A673 (cell line): ENCODE results near the gene USP34. TPM values are rescaled to one million over a fixed set of nuclear protein-coding genes. Genes with fewer than 3 reads are reported as not detected.
"Not testable (repeated sequence)": the region's sequence is repeated elsewhere in the genome, so short reads cannot be mapped to it uniquely, and the experiment has no call there.

Experiments used
- BruUV-seq: library from RNA; stranded (reverse); fragments of 400-500 nt; replicated peaks from 2 replicates; lab custom pipeline; 2021; lab: Mats Ljungman, UMichigan
- CTCF ChIA-PET: fragments of 300-600 bp; sonication (Branson Sonifier 250); formaldehyde crosslinking; loops from one replicate; lab custom pipeline; 2022; ENCODE audit warnings: antibody characterized with exemption; lab: Charles Lee
- POLR2A ChIA-PET: fragments of 300-600 bp; sonication (Branson Sonifier 250); formaldehyde crosslinking; loops from one replicate; lab custom pipeline; 2022; ENCODE audit warnings: antibody characterized with exemption; ENCODE audit not compliant: low non-redundant PET; lab: Charles Lee
- DNase-seq: peaks from one replicate; pipeline ENCODE4 v3.0.0-alpha.2; 2015; ENCODE audit warnings: low spot score
- H3K27ac ChIP-seq: fragments of 200-600 bp; sonication (generic); 2 replicates; pipeline ENCODE4 v1.5.1; 2016; ENCODE audit warnings: mixed run types, low read depth, mild to moderate bottlenecking, mixed read lengths, antibody characterized with exemption, low read length; ENCODE audit not compliant: poor library complexity, severe bottlenecking
- H3K27me3 ChIP-seq: fragments of 200-600 bp; sonication (generic); replicated peaks from 2 replicates; pipeline ENCODE4 v1.6.1; 2017; ENCODE audit warnings: mixed run types, low read depth, mild to moderate bottlenecking, mixed read lengths, antibody characterized with exemption, low read length; ENCODE audit not compliant: insufficient read depth, poor library complexity
- H3K36me3 ChIP-seq: fragments of 200-600 bp; sonication (generic); 2 replicates; pipeline ENCODE4 v1.6.1; 2016; ENCODE audit warnings: mixed run types, mild to moderate bottlenecking, mixed read lengths, antibody characterized with exemption, low read length; ENCODE audit not compliant: insufficient read depth, poor library complexity, severe bottlenecking
- H3K4me1 ChIP-seq: fragments of 200-600 bp; sonication (generic); 2 replicates; pipeline ENCODE4 v1.6.1; 2017; ENCODE audit warnings: mixed run types, mild to moderate bottlenecking, mixed read lengths, antibody characterized with exemption, low read length; ENCODE audit not compliant: insufficient read depth, poor library complexity, severe bottlenecking
- H3K4me3 ChIP-seq: fragments of 200-600 bp; sonication (generic); 2 replicates; pipeline ENCODE4 v1.5.1; 2016; ENCODE audit warnings: low read depth, mixed run types, mild to moderate bottlenecking, mixed read lengths, low read length; ENCODE audit not compliant: poor library complexity, severe bottlenecking
- H3K9me3 ChIP-seq: fragments of 200-600 bp; sonication (generic); 2 replicates; pipeline ENCODE4 v1.6.1; 2016; ENCODE audit warnings: mixed run types, low read depth, mild to moderate bottlenecking, mixed read lengths, antibody characterized with exemption, low read length; ENCODE audit not compliant: poor library complexity, severe bottlenecking
- EZH2 ChIP-seq: fragments of 200-600 bp; sonication (generic); IDR thresholded peaks from 2 replicates; pipeline ENCODE4 v1.6.1; 2017; ENCODE audit warnings: borderline replicate concordance, low read depth, mild to moderate bottlenecking, mixed read lengths, antibody characterized with exemption, low read length; ENCODE audit not compliant: poor library complexity, severe bottlenecking
- intact Hi-C: fragments of 100-400 bp; cut with micrococcal nuclease; formaldehyde crosslinking; loops from one replicate; pipeline ENCODE4 v1.10.0; 2022; ENCODE audit not compliant: unreplicated experiment
- total RNA-seq: library from RNA; stranded (reverse); gene quantifications from 2 replicates; pipeline ENCODE4 v1.2.3, GENCODE V29; 2021
- TF ChIP-seq, protein P1 (sequence below): fragments of 300-800, 200-600 bp; sonication (generic); conservative IDR thresholded peaks from 2 replicates; pipeline ENCODE4 v1.5.1; 2017; ENCODE audit warnings: low read depth, mild to moderate bottlenecking, antibody characterized with exemption, low read length, moderate library complexity, mixed read lengths

Gene USP34
- total RNA-seq, 1 experiment from 2014 or later: 98.5 TPM

DNA sequence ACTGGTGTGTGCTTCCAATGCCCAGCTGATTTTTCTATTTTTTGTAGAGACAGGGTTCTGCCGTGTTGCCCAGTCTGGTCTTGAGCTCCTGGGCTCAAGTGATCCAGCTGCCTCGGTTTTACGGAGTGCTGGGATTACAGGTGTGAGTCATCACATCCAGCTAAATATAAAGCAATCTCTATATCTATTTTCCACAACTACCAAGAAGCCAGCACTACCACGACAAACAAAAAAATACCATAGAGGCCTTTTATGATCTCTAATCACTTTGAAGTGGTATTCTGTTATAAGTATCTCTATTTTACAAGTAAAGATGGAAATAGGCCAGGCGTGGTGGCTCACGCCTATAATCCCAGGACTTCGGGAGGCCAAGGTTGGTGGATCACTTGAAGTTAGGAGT, 274.2 kb downstream of the USP34 start:
- Histone ChIP-seq H3K27ac (no peak overlapping the region), H3K27me3 (no peaks in the 10 kb centered on the region), H3K9me3 (no peaks in the 10 kb centered on the region), H3K36me3 (peaks cover 6% of the 10 kb centered on the region), H3K4me1 (no peaks in the 10 kb centered on the region), H3K4me3 (no peak overlapping the region)
- intact Hi-C loops: no loop called here
- BruUV-seq: no TSS peak
- POLR2A ChIA-PET: no interaction called here
- TF ChIP-seq, protein P1, sequence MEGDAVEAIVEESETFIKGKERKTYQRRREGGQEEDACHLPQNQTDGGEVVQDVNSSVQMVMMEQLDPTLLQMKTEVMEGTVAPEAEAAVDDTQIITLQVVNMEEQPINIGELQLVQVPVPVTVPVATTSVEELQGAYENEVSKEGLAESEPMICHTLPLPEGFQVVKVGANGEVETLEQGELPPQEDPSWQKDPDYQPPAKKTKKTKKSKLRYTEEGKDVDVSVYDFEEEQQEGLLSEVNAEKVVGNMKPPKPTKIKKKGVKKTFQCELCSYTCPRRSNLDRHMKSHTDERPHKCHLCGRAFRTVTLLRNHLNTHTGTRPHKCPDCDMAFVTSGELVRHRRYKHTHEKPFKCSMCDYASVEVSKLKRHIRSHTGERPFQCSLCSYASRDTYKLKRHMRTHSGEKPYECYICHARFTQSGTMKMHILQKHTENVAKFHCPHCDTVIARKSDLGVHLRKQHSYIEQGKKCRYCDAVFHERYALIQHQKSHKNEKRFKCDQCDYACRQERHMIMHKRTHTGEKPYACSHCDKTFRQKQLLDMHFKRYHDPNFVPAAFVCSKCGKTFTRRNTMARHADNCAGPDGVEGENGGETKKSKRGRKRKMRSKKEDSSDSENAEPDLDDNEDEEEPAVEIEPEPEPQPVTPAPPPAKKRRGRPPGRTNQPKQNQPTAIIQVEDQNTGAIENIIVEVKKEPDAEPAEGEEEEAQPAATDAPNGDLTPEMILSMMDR: no peak
- TF ChIP-seq EZH2: no peak
- CTCF ChIA-PET: no interaction called here
- no peak for DNase-seq

DNA sequence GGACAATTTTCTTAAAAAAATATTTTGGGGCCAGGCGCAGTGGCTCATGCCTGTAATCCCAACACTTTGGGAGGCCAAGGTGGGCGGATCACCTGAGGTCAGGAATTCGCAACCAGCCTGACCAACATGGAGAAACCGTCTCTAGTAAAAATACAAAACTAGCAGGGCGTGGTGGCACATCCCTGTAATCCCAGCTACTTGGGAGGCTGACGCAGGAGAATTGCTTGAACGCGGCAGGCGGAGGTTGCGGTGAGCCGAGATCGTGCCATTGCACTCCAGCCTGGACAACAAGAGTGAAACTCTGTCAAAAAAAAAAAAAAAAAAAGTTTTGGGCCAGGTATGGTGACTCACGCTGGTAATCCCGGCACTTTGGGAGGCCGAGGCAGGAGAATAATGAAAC, 276.2 kb downstream of the USP34 start:
- CTCF ChIA-PET, H3K4me3 ChIP-seq, H3K27ac ChIP-seq, H3K9me3 ChIP-seq, POLR2A ChIA-PET, intact Hi-C loops, DNase-seq, H3K27me3 ChIP-seq, H3K4me1 ChIP-seq, BruUV-seq: not testable (repeated sequence)
- H3K36me3 ChIP-seq: peaks cover 17% of the 10 kb centered on the region

DNA sequence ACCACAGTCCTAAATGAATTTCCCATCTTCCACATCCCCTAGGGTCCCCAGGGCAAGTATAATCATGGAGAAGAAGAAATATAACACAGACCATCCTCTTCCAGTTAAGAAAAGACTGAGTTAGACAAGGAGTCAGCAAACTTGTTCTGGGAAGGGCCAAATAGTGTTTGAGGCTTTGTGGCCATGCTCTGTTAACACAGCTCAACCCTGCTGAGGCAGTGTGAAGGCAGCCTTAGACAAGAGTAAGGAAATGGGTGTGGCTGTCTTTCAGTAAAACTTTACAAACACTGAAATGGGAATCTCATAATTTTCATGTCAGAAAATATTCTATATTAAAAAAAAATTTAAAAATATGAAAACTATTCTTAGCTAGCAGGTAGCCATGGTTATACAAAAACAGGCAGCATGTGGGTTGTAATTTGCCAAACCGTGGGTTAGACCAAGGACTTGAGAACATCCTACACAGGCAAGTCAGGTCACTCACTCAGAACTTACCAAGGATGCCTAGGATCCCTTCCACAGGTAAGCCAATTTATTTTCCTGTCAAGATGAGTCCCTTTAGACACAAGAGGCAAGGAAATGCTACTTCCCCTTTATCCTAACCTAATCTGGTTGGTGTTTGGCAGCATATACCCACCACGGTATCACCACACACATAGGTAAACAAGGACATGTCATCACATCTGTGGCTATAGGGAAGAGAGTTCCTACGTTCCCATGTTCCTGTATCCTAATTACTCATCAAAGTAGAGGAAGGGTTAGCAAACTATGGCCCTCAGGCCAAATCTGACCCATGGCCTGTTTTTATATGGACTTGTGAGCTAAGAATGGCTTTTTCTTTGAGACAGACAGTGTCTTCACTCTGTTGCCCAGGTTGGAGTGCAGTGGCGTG, 277.0 kb downstream of the USP34 start:
- CTCF ChIA-PET: interaction anchor here (0.6 kb wide), 1 partner anchor 156 kb away, joined by 3 read pairs; no protein-coding TSS in a partner anchor
- no peak overlapping the region for H3K4me3 ChIP-seq
- no peak overlapping the region for H3K27ac ChIP-seq
- no peak for TF ChIP-seq EZH2
- TF ChIP-seq, protein P1: no peak
- DNase-seq: no peak
- H3K36me3 ChIP-seq: peaks cover 22% of the 10 kb centered on the region
- BruUV-seq: no TSS peak
- intact Hi-C loops: no loop called here
- H3K9me3 ChIP-seq: no peaks in the 10 kb centered on the region
- no peaks in the 10 kb centered on the region for H3K27me3 ChIP-seq
- POLR2A ChIA-PET: no interaction called here
- no peaks in the 10 kb centered on the region for H3K4me1 ChIP-seq

DNA sequence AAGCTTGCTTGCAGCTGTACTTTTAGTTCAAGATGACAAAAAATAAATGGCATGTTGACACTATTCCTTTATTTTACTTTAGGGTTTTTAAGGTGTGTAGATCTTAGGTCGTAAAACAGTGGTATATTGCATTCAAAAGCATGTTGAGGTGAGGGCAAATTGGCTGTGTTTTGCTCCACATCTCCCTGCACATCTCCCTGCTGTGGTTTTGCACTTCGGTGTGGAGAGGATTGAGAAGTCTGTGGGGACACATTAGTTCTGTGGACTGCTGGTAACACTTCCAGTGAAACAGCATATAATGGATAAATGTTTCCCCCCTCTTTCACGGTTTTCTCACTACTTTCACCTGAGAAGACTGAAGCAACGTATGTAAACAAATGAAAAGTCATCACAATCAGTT, 283.8 kb downstream of the USP34 start:
- Histone ChIP-seq H3K27ac (no peak overlapping the region), H3K4me1 (no peaks in the 10 kb centered on the region), H3K27me3 (no peaks in the 10 kb centered on the region), H3K9me3 (no peaks in the 10 kb centered on the region), H3K4me3 (no peak overlapping the region), H3K36me3 (peaks cover 86% of the 10 kb centered on the region)
- intact Hi-C loops: no loop called here
- BruUV-seq: no TSS peak
- TF ChIP-seq, protein P1: no peak
- no peak for TF ChIP-seq EZH2
- ChIA-PET POLR2A (no interaction called here), CTCF (no interaction called here)
- no peak for DNase-seq
